IPS-15b (cell line): ENCODE results near the gene RNLS.

Experiments used
- H3K27me3 ChIP-seq: one replicate; pipeline ENCODE4 v1.6.1; 2013; ENCODE audit warnings: low read length; ENCODE audit not compliant: control insufficient read depth, insufficient read depth
- H3K36me3 ChIP-seq: one replicate; pipeline ENCODE4 v1.6.1; 2013; ENCODE audit warnings: low read length; ENCODE audit not compliant: control insufficient read depth, insufficient read depth
- H3K4me1 ChIP-seq: one replicate; pipeline ENCODE4 v1.6.1; 2013; ENCODE audit warnings: mild to moderate bottlenecking, low read length; ENCODE audit not compliant: control insufficient read depth, insufficient read depth
- H3K4me3 ChIP-seq: one replicate; pipeline ENCODE4 v1.5.1; 2013; ENCODE audit warnings: low read depth, low read length
- H3K9ac ChIP-seq: one replicate; pipeline ENCODE4 v1.6.1; 2013; ENCODE audit warnings: low read depth, mild to moderate bottlenecking, low read length
- H3K9me3 ChIP-seq: one replicate; pipeline ENCODE4 v1.6.1; 2013; ENCODE audit warnings: mild to moderate bottlenecking, low read length; ENCODE audit not compliant: control insufficient read depth, insufficient read depth

Gene RNLS

GRCh38 chr10:88273567-88273966 is 309.6 kb downstream of the RNLS start:
- H3K27me3 ChIP-seq: no peaks in the 10 kb centered on the region
- H3K4me1 ChIP-seq: no peaks in the 10 kb centered on the region
- no peak overlapping the region for H3K4me3 ChIP-seq
- no peak overlapping the region for H3K9ac ChIP-seq
- H3K9me3 ChIP-seq: no peaks in the 10 kb centered on the region
- no peaks in the 10 kb centered on the region for H3K36me3 ChIP-seq

GRCh38 chr10:88271761-88272543 is 311.2 kb downstream of the RNLS start:
- H3K36me3 ChIP-seq: no peaks in the 10 kb centered on the region
- H3K9ac ChIP-seq: no peak overlapping the region
- H3K4me3 ChIP-seq: no peak overlapping the region
- no peaks in the 10 kb centered on the region for H3K9me3 ChIP-seq
- no peaks in the 10 kb centered on the region for H3K27me3 ChIP-seq
- H3K4me1 ChIP-seq: no peaks in the 10 kb centered on the region

GRCh38 chr10:88270871-88271713 is 312.0 kb downstream of the RNLS start:
- Histone ChIP-seq H3K4me3 (no peak overlapping the region), H3K36me3 (no peaks in the 10 kb centered on the region), H3K9me3 (no peaks in the 10 kb centered on the region), H3K27me3 (no peaks in the 10 kb centered on the region), H3K4me1 (no peaks in the 10 kb centered on the region), H3K9ac (no peak overlapping the region)

GRCh38 chr10:88270061-88270808 is 312.9 kb downstream of the RNLS start:
- no peaks in the 10 kb centered on the region for H3K27me3 ChIP-seq
- no peak overlapping the region for H3K9ac ChIP-seq
- H3K4me1 ChIP-seq: no peaks in the 10 kb centered on the region
- H3K36me3 ChIP-seq: no peaks in the 10 kb centered on the region
- H3K4me3 ChIP-seq: no peak overlapping the region
- no peaks in the 10 kb centered on the region for H3K9me3 ChIP-seq

GRCh38 chr10:88262591-88263234 is 320.4 kb downstream of the RNLS start:
- Histone ChIP-seq H3K36me3 (no peaks in the 10 kb centered on the region), H3K4me3 (no peak overlapping the region), H3K9ac (no peak overlapping the region), H3K27me3 (no peaks in the 10 kb centered on the region), H3K4me1 (no peaks in the 10 kb centered on the region), H3K9me3 (no peaks in the 10 kb centered on the region)

GRCh38 chr10:88261152-88261551 is 322.0 kb downstream of the RNLS start:
- no peaks in the 10 kb centered on the region for H3K36me3 ChIP-seq
- H3K4me1 ChIP-seq: no peaks in the 10 kb centered on the region
- no peaks in the 10 kb centered on the region for H3K27me3 ChIP-seq
- H3K9me3 ChIP-seq: no peaks in the 10 kb centered on the region
- no peak overlapping the region for H3K9ac ChIP-seq
- no peak overlapping the region for H3K4me3 ChIP-seq

GRCh38 chr10:88260329-88261051 is 322.6 kb downstream of the RNLS start:
- Histone ChIP-seq H3K27me3 (no peaks in the 10 kb centered on the region), H3K4me3 (no peak overlapping the region), H3K36me3 (no peaks in the 10 kb centered on the region), H3K9me3 (no peaks in the 10 kb centered on the region), H3K4me1 (no peaks in the 10 kb centered on the region), H3K9ac (no peak overlapping the region)

GRCh38 chr10:88259381-88259780 is 323.7 kb downstream of the RNLS start:
- no peak overlapping the region for H3K9ac ChIP-seq
- no peaks in the 10 kb centered on the region for H3K36me3 ChIP-seq
- H3K9me3 ChIP-seq: no peaks in the 10 kb centered on the region
- no peaks in the 10 kb centered on the region for H3K27me3 ChIP-seq
- no peak overlapping the region for H3K4me3 ChIP-seq
- H3K4me1 ChIP-seq: no peaks in the 10 kb centered on the region

GRCh38 chr10:88256886-88257285 is 326.2 kb downstream of the RNLS start:
- Histone ChIP-seq H3K36me3 (no peaks in the 10 kb centered on the region), H3K27me3 (no peaks in the 10 kb centered on the region), H3K9me3 (no peaks in the 10 kb centered on the region), H3K4me1 (no peaks in the 10 kb centered on the region), H3K4me3 (no peak overlapping the region), H3K9ac (no peak overlapping the region)

GRCh38 chr10:88256013-88256680 is 327.0 kb downstream of the RNLS start:
- no peak overlapping the region for H3K4me3 ChIP-seq
- no peaks in the 10 kb centered on the region for H3K27me3 ChIP-seq
- H3K4me1 ChIP-seq: no peaks in the 10 kb centered on the region
- no peak overlapping the region for H3K9ac ChIP-seq
- H3K36me3 ChIP-seq: no peaks in the 10 kb centered on the region
- H3K9me3 ChIP-seq: no peaks in the 10 kb centered on the region
